ENCODE results near the gene SHC1.

DNA sequence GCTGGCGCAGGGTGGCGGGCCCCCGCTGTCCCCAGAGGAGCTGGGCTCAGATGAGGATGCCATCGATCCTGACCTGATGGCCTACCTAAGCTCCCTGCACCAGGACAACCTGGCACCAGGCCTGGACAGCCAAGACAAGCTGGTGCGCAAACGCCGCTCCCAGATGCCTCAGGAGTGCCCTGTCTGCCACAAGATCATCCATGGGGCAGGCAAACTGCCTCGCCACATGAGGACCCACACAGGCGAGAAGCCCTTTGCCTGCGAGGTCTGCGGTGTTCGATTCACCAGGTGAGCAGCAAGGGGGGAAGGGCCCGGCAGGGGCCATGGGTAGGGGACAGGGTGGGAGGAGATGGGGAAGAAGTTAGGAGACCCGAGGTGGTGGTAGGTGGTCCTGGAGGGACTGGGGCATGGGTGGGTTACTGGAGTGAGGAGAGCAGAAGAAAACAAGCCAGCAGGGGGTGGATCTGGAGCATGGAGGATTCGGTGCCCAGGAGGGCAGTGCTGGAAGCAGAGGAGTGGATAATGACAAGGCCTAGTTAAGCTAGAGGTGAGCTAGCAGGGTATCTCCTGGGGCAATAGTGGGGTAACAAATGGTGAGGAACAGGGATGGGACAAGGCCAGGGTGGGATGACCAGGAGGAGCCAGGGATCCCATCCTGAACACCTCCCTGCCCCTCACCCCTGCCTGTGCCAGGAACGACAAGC is 45.1 kb upstream of the SHC1 start:
- no peak for TF ChIP-seq CTCF (IDR thresholded peaks at IDR 0.05)
- no peak for TF ChIP-seq EZH2 (IDR thresholded peaks at IDR 0.05; ENCODE audit: borderline replicate concordance, insufficient read depth, low read depth, low read length, poor library complexity, severe bottlenecking)

Data from B cell (primary cell).